GM21526 (cell line): Measurements from ENCODE around the gene ENPP7.

Source experiments
- ATAC-seq: cut with Tn5 transposase; IDR thresholded peaks from one replicate; pipeline ENCODE4 v1.9.1; 2021; ENCODE audit warnings: moderate library complexity; ENCODE audit not compliant: unreplicated experiment, low FRiP score

The ENPP7 gene

GRCh38 chr17:79789943-79790804, 59.4 kb downstream of the ENPP7 start:
- no peak for ATAC-seq

DNA sequence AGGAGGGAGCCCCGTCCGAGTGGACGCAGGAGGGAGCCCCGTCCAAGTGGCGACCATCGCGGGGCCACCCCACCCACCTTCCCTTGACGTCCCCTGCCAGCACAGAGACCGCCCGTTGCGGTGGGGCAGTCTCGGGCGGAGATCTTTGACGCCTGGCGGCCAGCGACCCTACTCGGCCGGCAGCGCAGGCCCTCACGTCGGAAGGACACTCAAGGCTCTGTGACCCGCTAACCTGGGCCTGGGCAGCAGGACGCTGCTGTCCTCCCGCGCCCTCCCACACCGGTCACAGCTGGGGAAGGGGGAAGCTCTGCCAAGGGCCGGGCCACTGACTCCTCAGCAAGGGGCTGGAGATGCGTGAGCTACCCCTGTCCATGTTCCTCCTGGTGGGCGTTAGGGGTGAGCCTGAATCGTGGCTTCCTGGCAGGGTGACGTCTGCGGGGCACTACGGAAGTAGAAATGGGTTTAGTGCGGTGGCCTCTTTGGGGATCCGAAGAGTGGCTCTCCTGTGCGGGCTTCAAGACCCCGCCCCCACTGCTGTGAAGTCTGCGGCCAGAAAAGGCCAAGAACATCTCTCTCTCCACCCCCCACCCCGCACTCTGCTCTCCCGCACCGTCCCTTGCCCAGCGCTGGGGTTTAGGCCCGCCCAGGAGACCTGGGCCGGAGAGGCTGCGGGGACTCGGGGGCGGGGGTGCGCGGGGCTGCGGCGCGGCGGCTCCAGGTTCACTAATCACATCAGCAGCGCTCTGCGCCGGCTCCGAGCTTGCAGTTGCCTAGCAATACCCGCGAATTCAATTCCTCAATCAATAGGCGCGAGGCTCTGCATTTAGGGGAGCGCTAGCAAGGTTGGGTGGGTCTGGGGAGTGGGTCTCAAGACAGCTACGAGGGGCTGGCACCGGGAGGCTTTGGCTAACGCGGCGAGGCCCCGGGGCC, 60.3 kb downstream of the ENPP7 start:
- ATAC-seq, result no peak

DNA sequence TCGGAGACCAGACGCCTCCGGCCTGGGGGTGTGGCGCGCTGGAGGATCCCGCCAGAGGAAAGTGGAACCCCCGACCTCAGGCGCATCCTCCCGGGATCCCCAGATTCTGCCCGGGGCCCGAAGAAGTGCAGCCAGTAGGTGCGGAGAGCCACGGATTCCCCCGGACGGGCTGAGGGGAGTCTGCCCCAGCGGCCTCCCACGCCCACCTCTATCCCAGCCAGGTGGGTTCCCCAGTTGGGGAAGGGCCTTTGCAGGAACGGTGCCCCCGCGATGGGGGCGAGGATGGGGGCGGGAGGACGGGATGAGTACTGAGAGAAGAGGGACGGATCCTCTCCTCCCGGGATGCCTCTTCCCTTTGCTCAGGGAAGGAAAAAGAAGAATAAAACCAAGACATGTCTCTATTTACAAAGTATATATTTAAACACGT, 61.0 kb downstream of the ENPP7 start:
- ATAC-seq, result no peak
